ENCODE data around the gene ISY1. TPM values are rescaled to one million over a fixed set of nuclear protein-coding genes. Genes with fewer than 3 reads are reported as not detected.
"Not testable (repeated sequence)": the region's sequence is repeated elsewhere in the genome, so short reads cannot be mapped to it uniquely, and the experiment has no call there.

ISY1 gene
- polyA plus RNA-seq, 12 donors = 34.5 to 54.9 (median 39.0) TPM; not detected in 1

DNA sequence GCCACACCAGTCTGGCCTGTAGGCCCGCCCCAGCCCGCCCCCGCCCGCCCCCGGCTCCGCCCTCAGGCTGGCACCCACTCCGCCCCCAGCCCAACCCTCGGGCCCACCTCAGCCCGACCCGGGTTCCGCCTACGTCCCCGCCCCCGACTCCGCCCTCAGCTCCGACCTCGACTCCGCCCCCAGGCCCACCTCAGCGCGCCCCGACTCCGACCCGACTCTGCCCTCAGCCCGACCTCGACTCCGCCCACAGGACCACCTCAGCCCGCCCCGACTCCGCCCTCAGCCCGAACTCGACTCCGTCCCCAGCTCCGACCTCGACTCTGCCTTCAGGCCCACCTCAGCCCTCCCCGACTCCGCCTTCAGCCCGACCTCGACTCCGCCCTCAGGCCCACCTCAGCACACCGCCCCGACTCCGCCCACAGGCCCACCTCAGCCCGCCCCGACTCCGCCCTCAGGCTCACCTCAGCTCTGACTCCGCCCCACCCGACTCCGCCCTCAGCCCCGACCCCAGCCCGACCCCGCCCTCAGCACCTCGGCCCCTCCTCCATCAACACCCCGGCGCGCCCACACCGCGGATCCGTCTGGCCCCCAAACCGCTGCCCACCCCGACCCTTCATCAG lies 39.0 kb downstream of the ISY1 start, which contains the start of gene RAB43:
TSS of gene RAB43 (minus strand) at position 13 of the 620 bp plus-strand sequence. CDS start 315 bp downstream, outside the sequence.
- peak; percentile 92 for DNase-seq

DNA sequence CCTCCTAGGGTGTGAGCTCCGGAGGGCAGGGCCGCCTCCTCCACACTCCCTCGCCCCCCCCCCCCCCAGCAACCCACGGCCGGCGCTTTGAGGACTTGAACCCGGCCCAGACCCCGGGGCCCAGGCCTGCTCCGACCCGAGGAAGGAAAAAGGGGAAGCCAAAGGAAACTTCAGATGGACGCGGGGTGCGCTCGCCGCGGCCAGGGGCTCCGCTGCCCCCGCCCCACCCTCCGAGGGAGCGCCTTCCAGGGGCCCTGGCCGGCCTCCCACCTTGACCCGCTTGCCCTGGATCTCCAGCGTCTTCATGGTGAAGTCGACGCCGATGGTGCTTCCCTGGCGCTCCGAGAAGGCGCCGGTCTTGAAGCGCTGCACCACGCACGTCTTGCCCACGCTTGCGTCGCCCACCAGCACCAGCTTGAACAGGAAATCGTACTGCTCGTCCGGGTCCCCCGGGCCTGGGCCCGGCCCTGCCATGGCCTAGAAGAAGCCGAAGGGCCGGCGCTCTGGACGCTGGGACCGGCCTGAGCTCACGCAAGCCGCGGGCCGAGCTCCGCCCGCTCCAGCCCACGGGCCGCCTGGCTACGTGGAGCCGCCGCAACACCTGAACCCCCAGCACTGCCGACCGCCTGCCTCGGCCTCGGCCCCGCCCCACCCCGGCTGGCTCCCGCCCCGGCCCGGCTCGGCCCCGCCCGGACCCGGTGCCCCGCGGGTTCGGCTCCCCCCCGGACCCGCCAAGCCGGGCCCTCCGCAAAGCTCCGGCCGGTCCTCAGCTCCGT lies 39.7 kb downstream of the ISY1 start:
- DNase-seq = peak; percentile 38

DNA sequence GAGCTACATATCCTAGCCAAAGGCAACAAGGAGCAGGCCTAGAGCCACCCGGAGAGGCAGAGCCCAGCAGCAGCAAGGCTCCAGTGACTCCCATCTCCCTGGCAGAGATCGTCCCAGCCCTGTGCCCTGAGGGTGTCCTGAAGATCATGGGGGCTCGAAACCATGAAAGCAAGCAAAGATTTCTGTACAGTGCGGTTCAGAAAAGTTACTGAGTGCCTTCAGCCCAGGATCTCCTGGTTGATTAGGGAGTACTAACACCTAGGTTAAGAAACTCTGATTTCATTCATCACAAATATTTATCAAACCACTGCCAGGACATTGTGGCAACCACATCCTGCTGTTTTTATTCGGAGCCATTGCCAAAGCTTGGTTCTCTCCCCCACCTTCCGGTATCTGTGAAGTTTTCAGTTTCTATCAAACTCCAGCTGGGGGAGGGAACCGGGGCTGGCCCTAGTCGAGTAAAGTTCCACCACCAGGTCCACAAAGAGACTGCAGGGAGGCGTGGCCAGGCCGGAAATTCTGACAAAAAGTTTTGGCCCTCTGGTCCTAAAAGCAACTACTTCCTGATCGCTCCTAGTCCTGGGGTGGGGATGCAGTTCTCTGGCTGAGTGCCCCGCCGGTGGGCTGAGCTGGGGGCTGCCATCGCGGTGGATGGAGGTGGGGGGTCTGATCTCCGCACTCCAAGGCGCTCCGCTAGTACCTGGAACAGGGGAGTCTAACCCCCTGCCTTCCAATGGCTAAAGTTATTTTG lies 40.4 kb downstream of the ISY1 start:
- peak; percentile 86 for DNase-seq

DNA sequence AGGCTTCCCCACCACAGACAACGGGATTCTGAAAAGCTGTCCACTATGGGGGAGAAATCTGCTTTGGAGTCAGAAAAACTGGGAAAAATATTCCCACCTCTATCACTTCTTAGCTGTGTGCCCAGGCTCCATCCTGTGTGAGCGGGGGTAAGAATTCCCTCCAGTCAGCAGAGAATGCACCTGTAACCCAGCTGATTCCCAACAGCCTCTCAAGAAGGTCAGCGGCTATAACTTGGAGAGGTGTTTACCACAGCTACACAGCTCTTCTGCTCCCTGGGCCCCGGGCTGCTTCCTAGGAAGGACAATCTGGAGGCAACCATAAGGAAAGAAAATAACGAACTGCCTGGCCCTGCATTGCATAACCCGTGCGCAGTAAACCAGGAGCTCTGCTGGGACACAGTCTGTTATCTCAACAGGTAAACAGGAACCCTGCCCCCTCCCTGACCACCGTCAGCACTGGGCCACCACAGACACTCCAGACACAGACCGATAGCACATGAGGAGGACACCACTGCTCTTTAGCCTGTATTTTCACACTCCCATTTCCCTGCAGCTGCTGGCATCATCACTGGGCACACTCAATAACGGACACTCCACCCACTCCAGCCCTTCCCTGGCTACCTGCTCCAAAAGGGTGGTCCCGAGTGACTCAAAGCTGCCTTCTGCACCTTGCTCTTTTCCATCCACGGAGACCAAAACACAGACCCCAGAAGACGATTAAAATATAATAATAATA lies 41.3 kb downstream of the ISY1 start:
- DNase-seq = no peak

DNA sequence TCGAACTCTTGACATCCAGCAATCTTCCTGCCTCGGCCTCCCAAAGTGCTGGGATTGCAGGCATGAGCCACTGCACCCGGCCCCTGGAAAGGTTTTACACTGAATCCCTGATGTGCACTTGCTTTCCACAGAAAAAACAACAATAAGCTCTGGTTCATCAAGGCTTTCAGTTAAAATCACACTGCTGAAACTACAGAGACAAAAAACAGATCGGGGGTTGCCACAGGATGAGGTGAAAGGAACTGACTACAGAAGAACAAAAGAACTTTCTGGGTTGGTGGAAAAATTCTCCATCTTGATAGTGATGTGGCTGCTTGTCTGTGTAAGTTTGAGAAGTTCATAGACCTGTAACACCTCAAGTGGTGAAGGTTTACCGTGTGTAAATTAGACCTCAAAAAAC lies 42.1 kb downstream of the ISY1 start:
- no peak for DNase-seq

DNA sequence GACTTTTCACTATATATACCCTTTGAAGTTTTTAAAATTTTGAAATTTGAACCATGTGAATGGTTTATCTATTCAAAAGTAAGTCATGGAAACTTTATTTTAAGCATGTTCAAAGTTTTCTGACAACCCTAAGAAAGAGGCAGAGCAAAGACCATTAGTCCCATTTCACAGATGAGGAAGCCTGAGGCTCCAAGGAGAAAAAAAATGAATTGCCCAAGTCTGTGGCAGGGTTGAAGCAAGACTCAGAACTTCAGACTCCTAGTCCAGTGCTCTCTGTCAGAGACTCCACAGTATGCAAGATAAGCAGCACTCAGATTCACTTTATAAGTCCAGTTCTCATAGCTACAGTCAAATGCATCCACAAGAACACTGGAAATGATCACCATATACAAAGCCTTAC lies 43.7 kb downstream of the ISY1 start:
- DNase-seq = no peak

DNA sequence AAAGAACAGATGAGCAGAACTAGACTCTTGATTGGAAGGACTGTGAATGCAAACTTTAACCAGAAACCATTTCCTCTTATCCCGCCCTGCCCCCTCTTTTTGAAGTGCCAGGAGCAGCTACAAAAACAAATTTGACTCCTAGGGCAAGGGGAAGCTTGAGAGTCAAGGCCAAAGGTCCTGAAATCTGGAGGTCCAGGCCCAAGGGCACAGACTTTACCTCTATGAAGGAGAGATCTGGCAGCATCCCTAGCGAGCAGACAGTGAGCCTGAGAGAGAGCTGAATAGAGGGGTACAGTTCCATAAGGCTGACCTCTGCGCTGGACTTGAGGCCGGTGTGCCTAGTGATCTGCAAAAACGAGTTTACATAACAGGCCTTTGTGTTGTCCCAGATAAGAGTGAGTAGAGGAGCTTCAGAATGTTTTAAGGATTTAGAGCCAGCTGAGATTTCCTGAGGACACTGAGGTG lies 44.3 kb downstream of the ISY1 start:
- DNase-seq = no peak

DNA sequence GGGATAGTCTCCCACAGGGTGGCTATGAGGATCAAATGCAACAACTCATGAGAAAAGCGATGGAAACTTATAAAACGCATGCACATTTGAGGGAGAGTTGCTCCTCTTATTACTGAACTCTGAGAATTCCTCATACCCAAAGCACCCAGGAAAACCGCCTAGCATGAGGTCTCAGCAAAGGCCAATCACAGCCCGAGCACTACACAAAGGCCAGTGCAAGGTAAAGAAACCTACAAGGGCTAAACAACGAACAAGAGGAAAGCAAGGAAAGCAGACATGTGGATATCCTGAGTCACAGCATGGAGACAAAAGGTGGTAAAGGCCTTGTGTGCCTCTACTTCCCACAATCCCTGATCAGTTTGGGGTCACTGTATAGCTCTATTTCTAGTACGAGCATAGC lies 46.4 kb downstream of the ISY1 start:
- no peak for DNase-seq

DNA sequence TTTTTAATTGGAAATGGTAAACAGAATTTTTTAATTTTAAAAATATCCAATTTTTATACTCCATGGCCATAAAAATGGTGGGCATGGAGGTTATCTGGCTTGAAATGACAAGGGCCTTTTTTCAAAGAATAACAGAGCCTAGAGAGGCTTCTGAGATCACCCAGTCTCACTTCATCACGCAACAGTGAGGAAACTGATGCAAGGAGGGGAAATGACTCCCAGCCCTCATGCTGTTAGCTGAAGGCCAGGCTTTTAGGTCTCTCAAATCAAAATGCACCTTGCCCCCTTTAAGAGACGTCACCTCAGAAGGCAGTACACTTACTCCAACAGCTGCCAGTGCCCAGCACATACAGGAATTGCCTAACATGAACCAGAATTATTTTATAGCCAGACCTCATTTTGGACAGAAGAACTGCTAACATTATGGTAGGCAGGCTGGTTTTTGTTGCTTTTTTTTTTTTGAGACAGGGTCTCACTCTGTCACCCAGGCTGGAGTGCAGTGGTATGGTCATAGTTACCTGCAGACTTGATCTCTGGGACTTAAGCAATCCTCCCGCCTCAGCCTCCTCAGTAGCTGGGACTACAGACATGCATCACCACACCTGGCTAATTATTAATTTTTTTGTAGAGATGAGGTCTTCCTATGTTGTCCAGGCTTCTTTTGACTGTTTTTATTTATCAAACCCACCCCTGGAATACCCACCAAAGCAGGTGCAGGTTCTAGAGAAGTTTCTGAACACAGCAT lies 48.4 kb downstream of the ISY1 start:
- no peak for DNase-seq

DNA sequence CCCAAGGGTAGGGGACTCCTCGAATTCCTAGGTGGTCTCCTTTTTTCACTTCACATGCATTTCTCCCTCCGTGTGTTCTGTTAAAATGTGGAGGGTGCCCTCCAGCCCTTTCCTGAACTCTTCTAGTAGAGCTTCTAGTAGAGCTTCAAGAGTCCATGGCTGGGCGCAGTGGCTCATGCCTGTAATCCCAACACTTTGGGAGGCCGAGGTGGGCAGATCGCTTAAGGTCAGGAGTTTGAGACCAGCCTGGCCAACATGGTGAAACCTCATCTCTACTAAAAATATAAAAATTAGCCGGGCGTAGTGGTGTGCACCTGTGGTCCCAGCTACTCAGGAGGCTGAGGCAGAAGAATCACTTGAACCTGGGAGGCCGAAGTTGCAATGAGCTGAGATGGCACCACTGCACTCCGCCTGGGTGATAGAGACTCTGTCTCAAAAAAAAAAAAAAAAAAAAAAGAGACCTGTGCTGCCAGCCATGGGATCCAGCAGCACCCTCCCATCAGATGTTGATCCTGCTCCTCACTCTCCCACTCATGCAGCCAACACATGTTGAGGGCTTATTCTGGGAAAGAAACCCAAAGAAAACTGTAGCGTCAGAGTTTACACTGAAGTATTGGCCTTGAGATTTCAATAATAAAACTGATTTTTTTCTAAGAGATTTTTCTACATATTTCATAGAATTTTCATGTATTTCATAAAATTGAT lies 49.6 kb downstream of the ISY1 start:
- not testable (repeated sequence) for DNase-seq

DNA sequence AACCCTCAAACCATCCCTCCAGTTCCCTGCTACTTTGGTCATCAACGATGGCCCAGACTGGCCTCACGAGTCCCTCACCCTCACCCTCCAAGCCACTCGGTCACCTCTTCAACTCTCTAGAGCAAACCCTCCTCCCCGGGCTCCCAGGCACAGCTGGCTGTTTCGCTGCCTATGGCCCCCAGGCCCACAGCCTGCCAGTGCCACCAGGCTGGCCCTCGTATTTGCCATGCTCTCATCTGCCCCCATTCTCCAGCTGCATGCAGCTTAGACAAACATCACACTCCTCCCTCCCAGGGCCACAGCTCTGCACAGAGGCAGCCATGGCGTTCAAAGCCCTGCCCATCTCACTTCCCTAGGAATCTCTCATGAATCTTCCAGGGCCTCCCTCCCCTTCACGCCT lies 53.1 kb downstream of the ISY1 start:
- DNase-seq = no peak

DNA sequence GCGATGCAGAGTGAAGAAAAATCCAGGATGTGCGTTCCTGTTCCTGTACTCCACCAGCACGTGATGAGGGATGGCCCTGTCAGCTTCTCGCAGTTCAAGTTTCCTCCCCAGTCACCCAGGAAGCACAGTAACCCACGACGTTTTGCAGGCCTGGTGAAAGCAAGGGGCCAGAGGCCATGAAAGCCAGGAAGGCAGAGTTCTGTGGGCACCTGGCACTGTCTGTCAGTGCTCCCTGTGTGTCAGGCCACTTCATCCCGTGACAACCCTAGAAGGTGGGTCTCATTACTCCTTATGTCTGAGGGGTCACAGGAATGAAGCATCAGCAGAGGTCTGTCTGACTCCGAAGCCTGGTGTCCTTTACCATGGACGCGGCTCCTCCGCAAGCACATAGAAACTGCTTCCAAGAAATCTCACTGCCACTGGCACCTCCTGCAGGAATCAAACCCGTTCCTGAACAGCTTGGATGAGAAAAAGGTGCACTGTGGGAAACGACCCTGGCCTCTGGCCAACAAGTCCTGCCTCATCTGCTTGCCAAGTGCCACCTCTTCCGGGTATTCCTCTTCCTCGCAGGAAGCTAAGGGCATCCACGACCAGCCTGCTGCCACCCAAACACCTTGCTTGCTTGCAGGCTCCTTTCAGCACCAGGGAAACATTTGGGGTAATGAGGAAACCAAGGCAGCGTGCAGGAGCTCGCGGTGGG lies 53.8 kb downstream of the ISY1 start:
- no peak for DNase-seq

DNA sequence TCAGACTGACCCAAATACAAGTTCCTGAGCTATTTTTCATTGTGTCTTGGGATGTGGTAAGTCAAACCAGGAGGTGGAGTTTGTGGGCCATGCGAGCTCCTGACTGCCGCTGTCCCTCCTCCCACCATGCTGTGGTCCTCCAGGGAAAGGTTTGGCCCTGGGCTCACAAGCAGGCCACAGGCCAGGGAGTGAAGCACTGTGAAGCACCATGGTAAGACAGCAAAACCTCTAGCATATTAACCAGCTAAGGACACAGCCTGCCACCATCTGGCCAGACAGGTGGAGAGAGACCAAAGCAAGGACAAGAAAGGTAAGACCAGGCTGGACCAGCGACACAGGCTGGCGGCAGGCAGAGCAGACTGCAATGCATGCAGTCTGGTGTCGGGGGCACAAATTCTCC lies 54.5 kb downstream of the ISY1 start:
- no peak for DNase-seq

DNA sequence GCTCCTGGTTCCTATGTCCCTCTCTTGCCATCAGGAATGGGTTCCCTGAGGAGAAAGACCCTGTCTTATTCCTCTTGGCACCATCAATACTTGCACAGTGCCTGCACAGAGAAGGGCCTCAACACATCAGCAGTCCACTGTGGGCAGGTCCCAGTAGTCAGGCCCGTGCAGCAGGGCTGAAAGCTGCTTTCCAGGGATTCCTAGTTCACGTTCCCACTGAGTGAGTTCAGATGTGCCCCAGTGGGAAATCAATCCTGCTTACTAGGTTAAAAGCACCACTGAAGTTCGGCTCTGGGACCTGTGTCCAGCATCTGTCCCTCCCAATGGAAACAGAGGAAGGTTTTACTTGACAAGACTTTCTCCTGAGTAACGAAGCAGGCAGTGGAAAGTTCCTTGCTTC lies 55.0 kb downstream of the ISY1 start:
- DNase-seq = no peak

DNA sequence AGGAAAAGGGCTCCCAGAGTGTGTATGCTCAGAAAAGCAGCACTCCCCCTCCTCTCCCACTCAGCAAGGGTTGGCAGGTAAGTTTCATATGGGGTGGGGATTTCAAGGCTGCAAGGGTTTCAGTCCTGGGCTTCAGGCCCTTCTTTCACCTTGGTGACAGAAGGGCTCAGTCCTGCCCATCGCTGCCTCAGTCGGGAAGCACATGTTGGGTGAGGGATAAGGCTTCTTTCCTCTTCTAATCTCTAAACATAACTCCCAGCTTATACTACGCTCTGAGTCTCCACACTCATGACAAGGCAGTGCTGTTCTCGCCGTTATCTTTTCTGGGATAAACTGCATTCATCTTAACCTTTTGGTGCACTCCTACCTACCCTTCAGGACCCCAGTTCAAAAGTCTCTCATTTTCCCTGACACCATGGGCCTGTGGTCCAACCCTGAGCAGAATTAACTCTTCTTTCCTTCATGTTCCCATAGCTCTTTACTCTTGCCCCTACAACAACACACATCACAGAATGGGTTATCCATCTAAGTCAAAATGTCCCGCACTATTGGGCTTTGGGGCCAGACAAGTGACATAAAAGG lies 56.3 kb downstream of the ISY1 start:
- DNase-seq = no peak

DNA sequence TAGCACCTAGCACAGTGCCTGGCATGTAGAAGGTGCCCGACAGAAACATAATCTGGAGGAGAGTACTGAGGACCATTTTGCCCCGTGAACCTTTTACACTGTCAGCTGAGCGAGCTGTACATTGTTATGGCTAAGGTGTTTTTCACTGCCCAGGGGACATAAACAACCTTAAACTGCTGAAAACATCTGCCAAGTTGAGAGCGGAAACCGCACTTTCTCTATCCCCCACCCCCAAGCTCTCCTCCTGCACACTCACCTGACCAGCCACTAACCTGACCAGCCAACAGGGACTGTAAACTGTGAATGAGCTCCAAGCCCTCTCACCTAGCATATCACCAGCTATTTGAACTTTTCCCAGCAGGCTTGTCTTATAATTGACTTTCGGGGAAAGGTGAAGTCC lies 56.8 kb downstream of the ISY1 start:
- DNase-seq = no peak

DNA sequence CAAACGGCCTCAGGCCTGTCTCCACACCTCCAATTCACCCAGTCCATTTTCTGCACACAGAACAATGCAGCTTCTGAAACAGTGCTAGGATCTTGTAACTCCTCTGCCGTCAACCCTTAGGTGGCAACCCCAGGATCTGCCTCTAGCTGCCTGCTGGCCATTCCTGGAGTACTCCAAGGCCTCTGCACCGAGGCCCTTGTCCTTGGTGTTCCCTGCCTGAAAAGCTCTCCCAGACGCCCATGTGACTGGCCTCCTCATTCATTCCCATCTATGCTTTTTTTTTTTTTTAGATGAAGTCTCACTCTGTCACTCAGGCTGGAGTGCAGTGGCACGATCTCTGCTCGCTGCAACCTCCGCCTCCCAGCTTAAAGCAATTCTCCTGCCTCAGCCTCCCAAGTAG lies 57.6 kb downstream of the ISY1 start:
- DNase-seq = no peak

DNA sequence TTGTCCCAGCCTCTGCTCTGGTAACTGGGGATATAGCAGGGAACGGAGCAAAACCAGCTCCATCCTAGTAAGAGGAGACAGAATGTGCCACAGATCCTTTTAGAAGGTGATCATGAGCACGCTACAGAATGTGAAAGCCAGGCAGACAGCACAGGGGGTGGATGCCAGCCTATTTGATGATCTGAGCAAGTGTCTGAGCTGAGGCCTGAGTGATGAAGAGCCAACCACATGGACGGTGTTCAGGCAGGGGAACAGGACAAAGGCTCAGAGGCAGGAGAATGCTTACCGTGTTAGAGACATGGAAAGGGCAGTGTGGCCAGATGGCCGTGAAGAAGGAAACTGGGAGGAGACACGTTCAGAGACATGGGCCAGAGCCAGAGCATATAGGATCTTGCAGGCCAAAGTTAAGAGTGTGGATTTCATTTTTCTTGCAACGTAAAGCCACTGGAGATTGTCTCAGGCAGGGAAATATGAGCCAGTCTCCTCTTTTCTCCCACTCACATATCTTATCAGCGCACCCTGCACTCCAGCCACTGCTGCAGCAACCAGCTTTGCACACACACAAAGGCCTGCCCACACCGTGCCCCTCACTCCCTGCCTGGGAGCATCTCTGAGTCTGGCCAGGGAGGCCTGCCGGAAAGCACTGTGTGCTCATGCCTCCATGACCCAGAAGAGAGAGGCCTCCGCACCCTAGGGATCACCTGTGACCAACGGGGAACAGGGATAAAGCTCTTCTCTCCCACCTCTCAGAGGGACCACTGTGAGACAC lies 59.3 kb downstream of the ISY1 start:
- DNase-seq = no peak

DNA sequence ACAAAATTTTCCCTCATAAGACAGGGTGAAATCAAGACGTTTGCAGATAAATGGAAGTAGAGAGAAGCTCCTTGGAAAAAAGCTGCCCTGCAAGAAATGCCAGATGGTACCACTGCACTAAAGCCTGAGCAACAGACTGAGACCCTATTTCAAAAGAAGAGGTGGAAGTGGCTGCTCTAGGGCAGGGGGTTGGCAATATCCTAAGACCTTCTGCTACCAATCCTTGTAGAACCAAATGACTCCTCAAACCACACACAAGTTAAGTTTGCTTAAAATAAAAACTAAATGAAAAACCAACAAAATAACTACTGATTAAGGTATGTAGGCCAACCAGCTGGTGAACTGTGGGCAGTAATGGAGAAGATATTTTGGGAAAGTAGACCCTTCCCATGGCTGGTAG lies 60.6 kb downstream of the ISY1 start:
- no peak for DNase-seq

Measured in muscle of arm (tissue), 12 donors.